Progenitor cell of endocrine pancreas (in vitro differentiated cells): ENCODE measurements around the gene FOXN3. TPM values are rescaled to one million over a fixed set of nuclear protein-coding genes. Genes with fewer than 3 reads are reported as not detected.

Experiments used
- DNase-seq: peaks from one replicate; pipeline ENCODE4 v3.0.0; 2021; ENCODE audit warnings: low spot score; ENCODE audit not compliant: unreplicated experiment
- H3K27ac Mint-ChIP-seq: 2 replicates; pipeline ENCODE4 v1.8.0; 2021; ENCODE audit warnings: mild to moderate bottlenecking, moderate library complexity, mixed read lengths
- H3K27me3 Mint-ChIP-seq: 2 replicates; pipeline ENCODE4 v1.8.0; 2021; ENCODE audit warnings: mixed read lengths
- H3K36me3 Mint-ChIP-seq: 2 replicates; pipeline ENCODE4 v1.8.0; 2022; ENCODE audit warnings: mixed read lengths; ENCODE audit not compliant: insufficient read depth
- H3K4me1 Mint-ChIP-seq: 2 replicates; pipeline ENCODE4 v1.8.0; 2021; ENCODE audit warnings: low read depth, mixed read lengths
- H3K4me3 Mint-ChIP-seq: 2 replicates; pipeline ENCODE4 v1.8.0; 2021; ENCODE audit warnings: low read depth, mild to moderate bottlenecking, moderate library complexity, mixed read lengths
- H3K9me3 Mint-ChIP-seq: 2 replicates; pipeline ENCODE4 v1.8.0; 2021; ENCODE audit warnings: low read depth, mixed read lengths
- total RNA-seq: library from RNA; stranded (reverse); gene quantifications from 2 replicates; pipeline ENCODE4 v1.2.1, GENCODE V29; 2021
- TF ChIP-seq, protein P1 (sequence below): fragments of 200-600 bp; sonication (generic); IDR thresholded peaks from one replicate; pipeline ENCODE4 v1.5.0; 2021; ENCODE audit warnings: antibody characterized with exemption, mild to moderate bottlenecking; ENCODE audit not compliant: unreplicated experiment

The FOXN3 gene
- total RNA-seq, 1 donor from 2014 or later, result 25.8 TPM

DNA sequence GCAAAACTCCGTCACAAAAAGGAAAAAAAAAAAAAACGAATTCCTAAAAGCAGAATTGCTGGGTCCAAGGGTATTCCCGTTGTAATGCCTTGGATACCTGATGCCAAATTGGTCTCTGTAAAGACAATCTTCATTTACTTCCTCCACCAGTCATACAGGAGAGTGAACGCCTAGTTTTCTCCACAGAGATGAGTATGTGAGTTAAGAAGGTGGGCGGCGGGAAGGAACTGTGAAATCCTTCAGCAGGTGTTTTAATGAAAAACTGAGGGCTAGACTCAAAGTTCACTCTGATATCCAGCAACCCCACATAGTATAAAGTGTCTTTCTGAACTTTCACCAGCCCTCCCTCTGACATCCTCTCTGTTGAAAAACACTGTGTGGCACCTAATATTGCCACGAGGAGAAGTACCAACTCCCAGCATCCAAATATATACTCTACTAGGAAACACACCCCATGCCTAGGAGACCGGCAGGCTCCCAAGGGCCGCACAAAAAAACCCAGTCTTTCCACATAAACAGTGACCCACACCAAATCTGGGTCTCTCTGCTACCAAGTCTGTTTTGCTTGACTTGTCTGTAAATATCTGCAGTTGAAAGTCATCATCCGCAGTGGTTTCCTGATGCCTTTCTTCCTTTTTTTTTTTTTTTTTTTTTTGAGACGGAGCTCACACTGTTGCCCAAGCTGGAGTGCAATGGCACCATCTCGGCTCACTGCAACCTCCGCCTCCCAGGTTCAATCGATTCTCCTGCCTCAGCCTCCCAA, 30.3 kb upstream of the FOXN3 start:
- Mint-ChIP-seq H3K36me3 (no peaks in the 10 kb centered on the region), H3K27me3 (peaks cover 10% of the 10 kb centered on the region), H3K4me1 (no peaks in the 10 kb centered on the region), H3K4me3 (no peak overlapping the region), H3K9me3 (no peaks in the 10 kb centered on the region), H3K27ac (no peak overlapping the region)
- TF ChIP-seq, protein P1, sequence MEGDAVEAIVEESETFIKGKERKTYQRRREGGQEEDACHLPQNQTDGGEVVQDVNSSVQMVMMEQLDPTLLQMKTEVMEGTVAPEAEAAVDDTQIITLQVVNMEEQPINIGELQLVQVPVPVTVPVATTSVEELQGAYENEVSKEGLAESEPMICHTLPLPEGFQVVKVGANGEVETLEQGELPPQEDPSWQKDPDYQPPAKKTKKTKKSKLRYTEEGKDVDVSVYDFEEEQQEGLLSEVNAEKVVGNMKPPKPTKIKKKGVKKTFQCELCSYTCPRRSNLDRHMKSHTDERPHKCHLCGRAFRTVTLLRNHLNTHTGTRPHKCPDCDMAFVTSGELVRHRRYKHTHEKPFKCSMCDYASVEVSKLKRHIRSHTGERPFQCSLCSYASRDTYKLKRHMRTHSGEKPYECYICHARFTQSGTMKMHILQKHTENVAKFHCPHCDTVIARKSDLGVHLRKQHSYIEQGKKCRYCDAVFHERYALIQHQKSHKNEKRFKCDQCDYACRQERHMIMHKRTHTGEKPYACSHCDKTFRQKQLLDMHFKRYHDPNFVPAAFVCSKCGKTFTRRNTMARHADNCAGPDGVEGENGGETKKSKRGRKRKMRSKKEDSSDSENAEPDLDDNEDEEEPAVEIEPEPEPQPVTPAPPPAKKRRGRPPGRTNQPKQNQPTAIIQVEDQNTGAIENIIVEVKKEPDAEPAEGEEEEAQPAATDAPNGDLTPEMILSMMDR, result no peak
- no peak for DNase-seq

DNA sequence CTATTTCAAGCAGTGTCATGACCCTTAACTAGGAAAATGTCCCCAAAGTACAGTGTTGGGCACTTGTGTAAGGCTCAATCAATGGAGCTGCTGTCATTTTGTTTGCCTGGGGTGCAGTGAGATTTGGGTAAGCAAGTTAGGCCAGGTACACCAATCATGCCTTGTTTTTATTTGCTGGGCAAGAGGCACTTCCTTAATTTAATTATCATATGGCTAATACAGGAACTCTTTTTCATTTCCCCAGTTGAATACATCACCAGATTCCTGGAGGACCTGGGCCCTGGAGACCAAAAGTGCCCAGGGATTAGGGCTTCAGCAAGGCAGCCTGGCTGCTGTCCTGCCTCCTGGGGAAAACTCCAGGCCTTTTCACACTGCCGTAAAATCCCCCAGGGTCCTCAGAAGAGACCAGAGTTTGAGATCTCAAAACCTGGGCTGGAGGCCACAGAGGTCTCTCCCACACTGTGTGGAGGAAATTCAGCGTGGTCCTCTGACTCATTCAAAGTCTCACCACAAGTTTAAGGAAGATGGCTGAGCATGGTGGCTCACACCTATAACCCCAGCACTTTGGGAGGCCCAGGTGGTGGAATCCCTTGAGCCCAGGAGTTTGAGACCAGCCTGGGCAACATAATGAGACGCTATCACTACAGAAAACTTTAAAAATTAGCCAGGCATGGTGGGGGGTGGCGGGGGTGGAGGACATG, 28.4 kb upstream of the FOXN3 start:
- no peak for DNase-seq
- Mint-ChIP-seq H3K27ac (no peak overlapping the region), H3K36me3 (no peaks in the 10 kb centered on the region), H3K9me3 (no peaks in the 10 kb centered on the region), H3K27me3 (peaks cover 15% of the 10 kb centered on the region), H3K4me3 (no peak overlapping the region), H3K4me1 (no peaks in the 10 kb centered on the region)
- TF ChIP-seq, protein P1, result no peak

DNA sequence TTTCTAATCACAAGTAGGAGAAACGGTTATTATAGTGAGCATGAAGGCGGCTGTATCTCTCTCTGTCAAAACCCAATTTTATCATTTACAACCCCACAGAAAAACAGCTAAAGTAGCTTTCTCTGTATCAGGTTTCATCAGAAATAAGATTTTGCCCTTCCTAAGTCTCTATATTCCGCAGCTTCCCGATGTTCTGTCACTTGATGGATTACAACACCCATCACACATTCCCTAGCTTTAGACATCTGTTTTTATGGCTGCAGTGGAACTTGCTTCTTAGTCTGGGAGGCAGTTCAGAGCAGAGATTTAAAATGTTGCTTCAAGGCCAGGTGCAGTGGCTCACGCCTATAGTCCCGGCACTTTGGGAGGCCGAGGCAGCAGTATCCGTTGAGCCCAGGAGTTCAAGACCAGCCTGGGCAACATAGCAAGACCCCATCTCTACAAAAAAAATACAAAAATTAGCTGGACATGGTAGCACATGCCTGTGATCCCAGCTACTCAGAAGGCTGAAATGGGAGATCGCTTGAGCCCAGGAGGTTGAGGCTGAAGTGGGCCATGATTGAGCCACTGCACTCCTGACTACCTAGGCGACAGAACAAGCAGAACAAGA, 27.6 kb upstream of the FOXN3 start:
- H3K4me1 Mint-ChIP-seq, result no peaks in the 10 kb centered on the region
- DNase-seq, result no peak
- H3K36me3 Mint-ChIP-seq, result no peaks in the 10 kb centered on the region
- TF ChIP-seq, protein P1, result no peak
- no peak overlapping the region for H3K4me3 Mint-ChIP-seq
- no peak overlapping the region for H3K27ac Mint-ChIP-seq
- H3K9me3 Mint-ChIP-seq, result no peaks in the 10 kb centered on the region
- H3K27me3 Mint-ChIP-seq, result peaks cover 16% of the 10 kb centered on the region

DNA sequence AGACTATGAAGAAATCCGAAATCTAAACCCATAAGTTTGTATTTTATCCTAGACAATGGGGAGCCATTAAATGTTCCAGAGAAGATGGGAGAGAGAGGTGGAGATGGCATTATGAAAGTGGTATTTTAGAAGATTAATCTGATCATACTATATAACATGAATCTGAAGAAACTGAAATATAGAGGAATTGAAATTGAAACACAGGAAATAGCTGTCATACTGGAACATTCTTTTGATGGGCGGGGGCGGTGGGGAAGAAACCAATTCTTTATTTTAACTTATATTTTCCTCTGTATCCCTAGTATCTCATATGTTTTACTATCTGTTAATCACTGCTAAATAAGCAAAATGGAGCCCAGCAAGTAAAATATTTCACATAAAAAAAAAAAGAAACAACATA, 27.0 kb upstream of the FOXN3 start:
- Mint-ChIP-seq H3K4me1 (no peaks in the 10 kb centered on the region), H3K9me3 (no peaks in the 10 kb centered on the region), H3K27me3 (peaks cover 13% of the 10 kb centered on the region), H3K27ac (no peak overlapping the region), H3K36me3 (no peaks in the 10 kb centered on the region), H3K4me3 (no peak overlapping the region)
- TF ChIP-seq, protein P1, result no peak
- DNase-seq, result no peak

DNA sequence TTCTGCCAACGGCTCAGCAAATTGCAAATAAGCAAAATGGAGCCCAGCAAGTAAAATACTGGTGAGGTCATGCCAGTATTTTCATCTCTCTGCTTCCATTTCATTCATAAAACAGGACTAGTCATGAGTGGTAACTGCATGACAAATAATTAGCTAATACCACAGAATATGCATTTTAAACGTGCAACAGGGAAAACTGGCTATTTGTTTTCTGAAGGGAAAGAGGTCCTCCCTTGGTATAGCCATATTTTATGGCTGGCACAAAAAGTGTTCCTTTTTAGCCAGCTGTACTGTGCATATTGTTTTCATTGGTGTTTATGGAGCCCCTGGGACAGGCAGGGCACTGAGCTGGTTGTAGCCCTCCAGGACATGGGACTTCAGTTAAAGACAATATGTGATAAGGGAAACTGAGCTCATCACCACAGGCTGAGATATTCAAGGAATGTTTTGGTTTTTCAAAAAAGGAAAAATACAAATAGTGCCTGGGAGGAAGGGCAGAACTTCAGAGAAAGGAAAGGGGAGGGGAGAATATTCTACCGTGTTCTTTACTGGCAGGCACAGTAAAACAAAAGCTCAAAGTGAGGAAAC, 26.1 kb upstream of the FOXN3 start:
- Mint-ChIP-seq H3K4me1 (no peaks in the 10 kb centered on the region), H3K27ac (no peak overlapping the region)
- no peak for DNase-seq

More for the DNA sequence above, 26.1 kb upstream of the FOXN3 start:
- TF ChIP-seq, protein P1, result no peak
- Mint-ChIP-seq H3K27me3 (peaks cover 13% of the 10 kb centered on the region), H3K4me3 (no peak overlapping the region), H3K36me3 (no peaks in the 10 kb centered on the region), H3K9me3 (no peaks in the 10 kb centered on the region)
